Epithelial cell of proximal tubule (primary cell): ENCODE results near the gene PDZD2. TPM values are rescaled to one million over a fixed set of nuclear protein-coding genes. Genes with fewer than 3 reads are reported as not detected.

ENCODE experiments used
- DNase-seq: peaks from one replicate; pipeline ENCODE4 v3.0.0-alpha.2; 2011; ENCODE audit warnings: low read depth
- H3K4me3 ChIP-seq: 2 replicates; pipeline ENCODE4 v1.5.1; 2011; ENCODE audit warnings: low read depth, mild to moderate bottlenecking, low read length
- CTCF ChIP-seq: conservative IDR thresholded peaks from 2 replicates; pipeline ENCODE4 v1.5.1; 2012; ENCODE audit warnings: low read depth, mild to moderate bottlenecking, low read length
- total RNA-seq: library from RNA; depleted of rRNA; stranded (reverse); fragments of >200 nt; gene quantifications from 2 replicates; pipeline ENCODE4 v1.2.3, GENCODE V29; 2015

PDZD2 gene
- total RNA-seq, 1 donor from 2014 or later: 8.4 TPM

- DNase-seq: no peak
Observed at GRCh38 chr5:32017692-32018367, 378.9 kb downstream of the PDZD2 start.

GRCh38 chr5:32018476-32019436 lies 379.8 kb downstream of the PDZD2 start:
- no peak for DNase-seq
- H3K4me3 ChIP-seq: no peak overlapping the region
- TF ChIP-seq CTCF: no peak

More at GRCh38 chr5:32017692-32018367, 378.9 kb downstream of the PDZD2 start:
- H3K4me3 ChIP-seq: no peak overlapping the region
- TF ChIP-seq CTCF: no peak

- TF ChIP-seq CTCF: no peak
- DNase-seq: no peak
- H3K4me3 ChIP-seq: no peak overlapping the region
Observed at GRCh38 chr5:32020271-32020670, 381.3 kb downstream of the PDZD2 start.

GRCh38 chr5:32020946-32021345 lies 382.0 kb downstream of the PDZD2 start:
- TF ChIP-seq CTCF: no peak
- H3K4me3 ChIP-seq: no peak overlapping the region
- no peak for DNase-seq

- no peak for DNase-seq
- no peak for TF ChIP-seq CTCF
Observed at GRCh38 chr5:32021771-32022170, 382.8 kb downstream of the PDZD2 start.

GRCh38 chr5:32022638-32023037 lies 383.7 kb downstream of the PDZD2 start:
- no peak for TF ChIP-seq CTCF
- DNase-seq: no peak
- H3K4me3 ChIP-seq: no peak overlapping the region

More at GRCh38 chr5:32021771-32022170, 382.8 kb downstream of the PDZD2 start:
- H3K4me3 ChIP-seq: no peak overlapping the region
